ENCODE results near the gene NOTUM. TPM values are rescaled to one million over a fixed set of nuclear protein-coding genes. Genes with fewer than 3 reads are reported as not detected.

Gene NOTUM
- total and polyA plus RNA-seq, 2 experiments from 2014 or later, result 0.29 to 1.6 TPM

DNA sequence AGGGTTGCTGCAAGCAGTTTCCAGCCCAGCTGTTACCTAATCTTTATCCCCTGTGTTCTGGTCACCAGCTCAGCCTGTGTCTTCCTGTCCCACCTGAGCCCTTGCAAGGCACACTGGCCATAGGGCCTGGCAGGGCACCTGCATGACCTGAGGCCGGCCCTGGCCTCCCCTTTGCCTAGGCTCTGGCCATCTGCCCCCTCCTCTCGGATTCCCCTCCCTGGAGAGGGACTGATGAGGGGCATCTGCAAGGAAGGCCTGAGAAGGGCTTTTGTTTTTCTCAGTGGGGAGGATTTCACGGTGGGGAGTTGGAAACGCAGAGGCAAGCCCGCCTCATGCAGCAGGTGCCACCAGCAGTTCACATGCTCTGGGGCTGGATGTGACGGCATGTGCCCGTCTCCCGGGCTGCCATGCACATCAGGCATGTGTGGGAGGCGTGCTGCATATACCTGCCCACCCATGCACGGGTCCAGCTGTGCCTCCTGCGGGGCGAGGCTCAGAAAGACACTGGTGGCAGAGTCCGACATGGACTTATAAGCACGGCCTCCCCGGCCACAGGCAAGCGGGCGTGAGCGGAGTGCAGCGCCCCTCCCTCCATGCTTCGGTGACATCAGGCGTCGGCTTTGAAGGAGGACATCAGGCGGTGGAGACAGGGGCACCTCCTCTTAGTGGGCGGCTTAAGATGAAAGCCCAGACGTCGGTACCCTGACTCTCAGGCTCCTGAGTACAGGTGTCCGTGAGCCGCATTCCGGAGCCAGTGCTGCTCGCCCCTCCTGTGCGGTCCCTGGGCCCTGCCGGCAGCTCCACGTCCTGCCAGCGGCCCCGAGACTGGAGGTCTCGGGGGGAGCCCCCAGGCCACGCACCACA lies 33.0 kb upstream of the NOTUM start:
- Histone ChIP-seq H3F3A (replicated peaks; ENCODE audit: low read depth) (0 out of 2 replicates have a peak, but pooled peaks cover 3% of the 10 kb centered on the region), H3K4me1 (ENCODE audit: insufficient read depth) (peaks cover 11% of the 10 kb centered on the region; the same call in 1 of the 2 replicates), H2AFZ (no peak overlapping the region), H3K4me2 (no peak overlapping the region), H3K79me2 (replicated peaks; ENCODE audit: insufficient read depth) (no peaks in the 10 kb centered on the region), H3K4me3 (no peak overlapping the region), H3K27me3 (ENCODE audit: insufficient read depth) (no peaks in the 10 kb centered on the region), H3K27ac (ENCODE audit: low read depth) (no peak overlapping the region), H4K20me1 (replicated peaks; ENCODE audit: insufficient read depth) (peaks cover 6% of the 10 kb centered on the region), H3K36me3 (ENCODE audit: insufficient read depth) (no peaks in the 10 kb centered on the region), H3K9me2 (ENCODE audit: insufficient read depth) (no peaks in the 10 kb centered on the region)
- no peak overlapping the region for H3K4me3 Mint-ChIP-seq
- TF ChIP-seq CREB1 (CRISPR knock-in tag; IDR thresholded peaks at IDR 0.05; ENCODE audit: low read depth) (no peak), EZH2phosphoT487 (IDR thresholded peaks at IDR 0.05; ENCODE audit: unreplicated experiment) (no peak), EZH2 (IDR thresholded peaks at IDR 0.05; ENCODE audit: low read depth, unreplicated experiment) (no peak), ZNF331 (CRISPR knock-in tag; IDR thresholded peaks at IDR 0.05; ENCODE audit: low read depth) (no peak), JUNB (IDR thresholded peaks at IDR 0.05; ENCODE audit: unreplicated experiment) (no peak), POLR2AphosphoS5 (IDR thresholded peaks at IDR 0.05; ENCODE audit: low read depth) (no peak), NANOG (IDR thresholded peaks at IDR 0.05; ENCODE audit: borderline replicate concordance) (no peak), STAT1 (IDR thresholded peaks at IDR 0.05; ENCODE audit: unreplicated experiment) (no peak), ZNF114 (CRISPR knock-in tag; IDR thresholded peaks at IDR 0.05) (no peak)
- TF ChIP-seq, protein P1, sequence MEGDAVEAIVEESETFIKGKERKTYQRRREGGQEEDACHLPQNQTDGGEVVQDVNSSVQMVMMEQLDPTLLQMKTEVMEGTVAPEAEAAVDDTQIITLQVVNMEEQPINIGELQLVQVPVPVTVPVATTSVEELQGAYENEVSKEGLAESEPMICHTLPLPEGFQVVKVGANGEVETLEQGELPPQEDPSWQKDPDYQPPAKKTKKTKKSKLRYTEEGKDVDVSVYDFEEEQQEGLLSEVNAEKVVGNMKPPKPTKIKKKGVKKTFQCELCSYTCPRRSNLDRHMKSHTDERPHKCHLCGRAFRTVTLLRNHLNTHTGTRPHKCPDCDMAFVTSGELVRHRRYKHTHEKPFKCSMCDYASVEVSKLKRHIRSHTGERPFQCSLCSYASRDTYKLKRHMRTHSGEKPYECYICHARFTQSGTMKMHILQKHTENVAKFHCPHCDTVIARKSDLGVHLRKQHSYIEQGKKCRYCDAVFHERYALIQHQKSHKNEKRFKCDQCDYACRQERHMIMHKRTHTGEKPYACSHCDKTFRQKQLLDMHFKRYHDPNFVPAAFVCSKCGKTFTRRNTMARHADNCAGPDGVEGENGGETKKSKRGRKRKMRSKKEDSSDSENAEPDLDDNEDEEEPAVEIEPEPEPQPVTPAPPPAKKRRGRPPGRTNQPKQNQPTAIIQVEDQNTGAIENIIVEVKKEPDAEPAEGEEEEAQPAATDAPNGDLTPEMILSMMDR (conservative IDR thresholded peaks at IDR 0.05; ENCODE audit: low read depth in 2 of 2), result no peak
- TF ChIP-seq, protein P2, sequence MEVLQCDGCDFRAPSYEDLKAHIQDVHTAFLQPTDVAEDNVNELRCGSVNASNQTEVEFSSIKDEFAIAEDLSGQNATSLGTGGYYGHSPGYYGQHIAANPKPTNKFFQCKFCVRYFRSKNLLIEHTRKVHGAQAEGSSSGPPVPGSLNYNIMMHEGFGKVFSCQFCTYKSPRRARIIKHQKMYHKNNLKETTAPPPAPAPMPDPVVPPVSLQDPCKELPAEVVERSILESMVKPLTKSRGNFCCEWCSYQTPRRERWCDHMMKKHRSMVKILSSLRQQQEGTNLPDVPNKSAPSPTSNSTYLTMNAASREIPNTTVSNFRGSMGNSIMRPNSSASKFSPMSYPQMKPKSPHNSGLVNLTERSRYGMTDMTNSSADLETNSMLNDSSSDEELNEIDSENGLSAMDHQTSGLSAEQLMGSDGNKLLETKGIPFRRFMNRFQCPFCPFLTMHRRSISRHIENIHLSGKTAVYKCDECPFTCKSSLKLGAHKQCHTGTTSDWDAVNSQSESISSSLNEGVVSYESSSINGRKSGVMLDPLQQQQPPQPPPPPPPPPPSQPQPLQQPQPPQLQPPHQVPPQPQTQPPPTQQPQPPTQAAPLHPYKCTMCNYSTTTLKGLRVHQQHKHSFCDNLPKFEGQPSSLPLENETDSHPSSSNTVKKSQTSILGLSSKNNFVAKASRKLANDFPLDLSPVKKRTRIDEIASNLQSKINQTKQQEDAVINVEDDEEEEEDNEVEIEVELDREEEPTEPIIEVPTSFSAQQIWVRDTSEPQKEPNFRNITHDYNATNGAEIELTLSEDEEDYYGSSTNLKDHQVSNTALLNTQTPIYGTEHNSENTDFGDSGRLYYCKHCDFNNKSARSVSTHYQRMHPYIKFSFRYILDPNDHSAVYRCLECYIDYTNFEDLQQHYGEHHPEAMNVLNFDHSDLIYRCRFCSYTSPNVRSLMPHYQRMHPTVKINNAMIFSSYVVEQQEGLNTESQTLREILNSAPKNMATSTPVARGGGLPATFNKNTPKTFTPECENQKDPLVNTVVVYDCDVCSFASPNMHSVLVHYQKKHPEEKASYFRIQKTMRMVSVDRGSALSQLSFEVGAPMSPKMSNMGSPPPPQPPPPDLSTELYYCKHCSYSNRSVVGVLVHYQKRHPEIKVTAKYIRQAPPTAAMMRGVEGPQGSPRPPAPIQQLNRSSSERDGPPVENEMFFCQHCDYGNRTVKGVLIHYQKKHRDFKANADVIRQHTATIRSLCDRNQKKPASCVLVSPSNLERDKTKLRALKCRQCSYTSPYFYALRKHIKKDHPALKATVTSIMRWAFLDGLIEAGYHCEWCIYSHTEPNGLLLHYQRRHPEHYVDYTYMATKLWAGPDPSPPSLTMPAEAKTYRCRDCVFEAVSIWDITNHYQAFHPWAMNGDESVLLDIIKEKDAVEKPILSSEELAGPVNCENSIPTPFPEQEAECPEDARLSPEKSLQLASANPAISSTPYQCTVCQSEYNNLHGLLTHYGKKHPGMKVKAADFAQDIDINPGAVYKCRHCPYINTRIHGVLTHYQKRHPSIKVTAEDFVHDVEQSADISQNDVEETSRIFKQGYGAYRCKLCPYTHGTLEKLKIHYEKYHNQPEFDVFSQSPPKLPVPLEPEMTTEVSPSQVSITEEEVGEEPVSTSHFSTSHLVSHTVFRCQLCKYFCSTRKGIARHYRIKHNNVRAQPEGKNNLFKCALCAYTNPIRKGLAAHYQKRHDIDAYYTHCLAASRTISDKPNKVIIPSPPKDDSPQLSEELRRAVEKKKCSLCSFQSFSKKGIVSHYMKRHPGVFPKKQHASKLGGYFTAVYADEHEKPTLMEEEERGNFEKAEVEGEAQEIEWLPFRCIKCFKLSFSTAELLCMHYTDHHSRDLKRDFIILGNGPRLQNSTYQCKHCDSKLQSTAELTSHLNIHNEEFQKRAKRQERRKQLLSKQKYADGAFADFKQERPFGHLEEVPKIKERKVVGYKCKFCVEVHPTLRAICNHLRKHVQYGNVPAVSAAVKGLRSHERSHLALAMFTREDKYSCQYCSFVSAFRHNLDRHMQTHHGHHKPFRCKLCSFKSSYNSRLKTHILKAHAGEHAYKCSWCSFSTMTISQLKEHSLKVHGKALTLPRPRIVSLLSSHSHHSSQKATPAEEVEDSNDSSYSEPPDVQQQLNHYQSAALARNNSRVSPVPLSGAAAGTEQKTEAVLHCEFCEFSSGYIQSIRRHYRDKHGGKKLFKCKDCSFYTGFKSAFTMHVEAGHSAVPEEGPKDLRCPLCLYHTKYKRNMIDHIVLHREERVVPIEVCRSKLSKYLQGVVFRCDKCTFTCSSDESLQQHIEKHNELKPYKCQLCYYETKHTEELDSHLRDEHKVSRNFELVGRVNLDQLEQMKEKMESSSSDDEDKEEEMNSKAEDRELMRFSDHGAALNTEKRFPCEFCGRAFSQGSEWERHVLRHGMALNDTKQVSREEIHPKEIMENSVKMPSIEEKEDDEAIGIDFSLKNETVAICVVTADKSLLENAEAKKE (CRISPR knock-in tag; IDR thresholded peaks at IDR 0.05), result no peak
- TF ChIP-seq, protein P3, sequence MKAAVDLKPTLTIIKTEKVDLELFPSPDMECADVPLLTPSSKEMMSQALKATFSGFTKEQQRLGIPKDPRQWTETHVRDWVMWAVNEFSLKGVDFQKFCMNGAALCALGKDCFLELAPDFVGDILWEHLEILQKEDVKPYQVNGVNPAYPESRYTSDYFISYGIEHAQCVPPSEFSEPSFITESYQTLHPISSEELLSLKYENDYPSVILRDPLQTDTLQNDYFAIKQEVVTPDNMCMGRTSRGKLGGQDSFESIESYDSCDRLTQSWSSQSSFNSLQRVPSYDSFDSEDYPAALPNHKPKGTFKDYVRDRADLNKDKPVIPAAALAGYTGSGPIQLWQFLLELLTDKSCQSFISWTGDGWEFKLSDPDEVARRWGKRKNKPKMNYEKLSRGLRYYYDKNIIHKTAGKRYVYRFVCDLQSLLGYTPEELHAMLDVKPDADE (IDR thresholded peaks at IDR 0.05), result no peak
- TF ChIP-seq, protein P4, sequence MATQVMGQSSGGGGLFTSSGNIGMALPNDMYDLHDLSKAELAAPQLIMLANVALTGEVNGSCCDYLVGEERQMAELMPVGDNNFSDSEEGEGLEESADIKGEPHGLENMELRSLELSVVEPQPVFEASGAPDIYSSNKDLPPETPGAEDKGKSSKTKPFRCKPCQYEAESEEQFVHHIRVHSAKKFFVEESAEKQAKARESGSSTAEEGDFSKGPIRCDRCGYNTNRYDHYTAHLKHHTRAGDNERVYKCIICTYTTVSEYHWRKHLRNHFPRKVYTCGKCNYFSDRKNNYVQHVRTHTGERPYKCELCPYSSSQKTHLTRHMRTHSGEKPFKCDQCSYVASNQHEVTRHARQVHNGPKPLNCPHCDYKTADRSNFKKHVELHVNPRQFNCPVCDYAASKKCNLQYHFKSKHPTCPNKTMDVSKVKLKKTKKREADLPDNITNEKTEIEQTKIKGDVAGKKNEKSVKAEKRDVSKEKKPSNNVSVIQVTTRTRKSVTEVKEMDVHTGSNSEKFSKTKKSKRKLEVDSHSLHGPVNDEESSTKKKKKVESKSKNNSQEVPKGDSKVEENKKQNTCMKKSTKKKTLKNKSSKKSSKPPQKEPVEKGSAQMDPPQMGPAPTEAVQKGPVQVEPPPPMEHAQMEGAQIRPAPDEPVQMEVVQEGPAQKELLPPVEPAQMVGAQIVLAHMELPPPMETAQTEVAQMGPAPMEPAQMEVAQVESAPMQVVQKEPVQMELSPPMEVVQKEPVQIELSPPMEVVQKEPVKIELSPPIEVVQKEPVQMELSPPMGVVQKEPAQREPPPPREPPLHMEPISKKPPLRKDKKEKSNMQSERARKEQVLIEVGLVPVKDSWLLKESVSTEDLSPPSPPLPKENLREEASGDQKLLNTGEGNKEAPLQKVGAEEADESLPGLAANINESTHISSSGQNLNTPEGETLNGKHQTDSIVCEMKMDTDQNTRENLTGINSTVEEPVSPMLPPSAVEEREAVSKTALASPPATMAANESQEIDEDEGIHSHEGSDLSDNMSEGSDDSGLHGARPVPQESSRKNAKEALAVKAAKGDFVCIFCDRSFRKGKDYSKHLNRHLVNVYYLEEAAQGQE (IDR thresholded peaks at IDR 0.05; ENCODE audit: unreplicated experiment), result no peak
- no peaks in the 10 kb centered on the region for H3K9me3 Mint-ChIP-seq
- H3K27ac Mint-ChIP-seq, result no peak overlapping the region
- H3K4me1 Mint-ChIP-seq, result peaks cover 27% of the 10 kb centered on the region
- DNase-seq (ENCODE audit: low spot score) (no peak), ATAC-seq (no peak)
- H3K36me3 Mint-ChIP-seq (ENCODE audit: low read depth), result peaks cover 13% of the 10 kb centered on the region
- H3K27me3 Mint-ChIP-seq (ENCODE audit: insufficient read depth, low read depth, poor library complexity), result peaks cover 13% of the 10 kb centered on the region

All from GM23338 (cell line).